Glomerular endothelial cell (primary cell): Measurements from ENCODE around the gene TSACC. TPM values are rescaled to one million over a fixed set of nuclear protein-coding genes. Genes with fewer than 3 reads are reported as not detected.
A peak's percentile ranks its signal among the peaks of the same experiment; 100 is the strongest.
"Not testable (repeated sequence)": the region's sequence is repeated elsewhere in the genome, so short reads cannot be mapped to it uniquely, and the experiment has no call there.

ENCODE experiments used
- DNase-seq: peaks from one replicate; pipeline ENCODE4 v3.0.0-alpha.2; 2011; ENCODE audit warnings: low read depth, low spot score; ENCODE audit errors: extremely low read depth
- total RNA-seq: library from RNA; depleted of rRNA; stranded (reverse); fragments of >200 nt; gene quantifications from 2 replicates; pipeline ENCODE4 v1.2.3, GENCODE V29; 2015

Gene TSACC
- total RNA-seq, result not detected in 2 replicates

GRCh38 chr1:156338180-156338976 lies at the start of gene TSACC, which contains the start of gene CCT3:
TSS of gene TSACC (plus strand) at chr1:156338526. CDS start at chr1:156339758, 1,232 bp downstream.
TSS of gene CCT3 (minus strand) at chr1:156338292. CDS start at chr1:156338184, 108 bp downstream.
- DNase-seq, result peak; percentile 99

GRCh38 chr1:156289857-156290256 lies 48.5 kb upstream of the TSACC start:
- no peak for DNase-seq

DNA sequence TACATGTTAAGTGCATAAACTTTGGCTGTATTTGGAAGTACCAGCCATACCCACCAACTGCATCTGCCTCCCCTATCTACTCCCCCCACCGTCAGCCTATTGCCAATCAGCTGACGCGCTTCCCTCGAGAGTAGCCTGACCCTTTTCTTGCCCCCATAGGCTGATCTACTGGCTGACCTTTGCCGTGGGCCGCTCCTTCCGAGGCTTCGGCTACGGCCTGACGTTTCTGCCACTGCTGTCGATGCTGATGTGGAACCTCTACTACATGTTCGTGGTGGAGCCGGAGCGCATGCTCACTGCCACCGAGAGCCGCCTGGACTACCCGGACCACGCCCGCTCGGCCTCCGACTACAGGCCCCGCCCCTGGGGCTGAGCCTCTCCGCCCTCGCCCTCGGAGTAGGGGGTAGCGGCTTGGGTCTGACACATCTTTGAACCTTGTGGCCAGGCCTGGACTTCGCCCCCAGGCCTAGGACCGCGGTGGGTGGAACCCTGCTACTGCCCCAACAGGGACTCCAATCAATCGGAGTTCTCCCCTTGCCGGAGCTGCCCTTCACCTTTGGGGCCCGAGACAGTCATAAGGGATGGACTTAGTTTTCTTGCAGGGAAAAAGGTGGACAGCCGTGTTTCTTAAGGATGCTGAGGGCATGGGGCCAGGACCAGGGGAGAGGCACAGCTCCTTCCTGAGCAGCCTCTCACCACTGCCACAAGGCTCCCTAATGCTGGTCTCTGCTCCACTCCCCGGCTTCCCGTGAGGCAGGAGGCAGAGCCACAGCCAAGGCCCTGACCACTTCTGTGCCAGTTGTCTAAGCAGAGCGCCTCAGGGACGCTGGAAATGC lies 46.9 kb upstream of the TSACC start:
- no peak for DNase-seq

DNA sequence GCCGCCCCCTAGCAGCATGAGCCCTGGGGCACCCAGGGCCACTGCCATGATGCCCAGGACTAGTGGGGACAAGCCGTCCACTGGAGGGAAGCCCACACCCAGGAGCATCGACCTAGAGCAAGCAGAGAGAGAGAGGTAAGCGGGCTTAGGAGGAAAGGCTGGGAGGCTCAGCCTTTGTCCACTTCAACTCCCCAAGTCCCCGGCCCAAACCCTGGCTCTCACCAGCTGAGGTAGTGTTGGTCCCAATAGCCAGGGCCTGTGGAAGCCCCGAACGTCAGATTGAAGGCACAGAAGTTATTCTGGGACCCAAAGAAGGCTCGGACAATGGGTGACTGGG lies 45.3 kb upstream of the TSACC start:
- DNase-seq, result no peak

DNA sequence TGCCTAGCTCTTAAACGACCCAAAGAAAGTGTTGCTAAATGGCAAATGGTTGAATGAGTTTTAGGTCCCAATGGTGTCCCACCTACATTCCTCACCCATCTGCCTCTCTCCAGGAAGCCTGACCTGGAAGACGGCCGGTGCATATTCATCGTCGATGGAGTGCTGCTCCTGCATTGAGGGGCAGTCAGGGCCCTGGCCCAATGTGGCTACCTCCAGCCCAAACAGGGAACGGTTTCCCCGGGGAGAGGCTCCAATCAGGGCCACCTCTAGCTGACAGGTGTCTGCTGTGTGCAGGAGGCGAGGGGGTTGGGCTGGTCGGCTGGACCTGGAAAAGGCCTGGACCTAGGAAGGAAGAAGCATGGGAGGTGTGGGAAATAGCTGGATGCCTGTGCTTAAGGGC lies 44.4 kb upstream of the TSACC start:
- DNase-seq, result no peak

DNA sequence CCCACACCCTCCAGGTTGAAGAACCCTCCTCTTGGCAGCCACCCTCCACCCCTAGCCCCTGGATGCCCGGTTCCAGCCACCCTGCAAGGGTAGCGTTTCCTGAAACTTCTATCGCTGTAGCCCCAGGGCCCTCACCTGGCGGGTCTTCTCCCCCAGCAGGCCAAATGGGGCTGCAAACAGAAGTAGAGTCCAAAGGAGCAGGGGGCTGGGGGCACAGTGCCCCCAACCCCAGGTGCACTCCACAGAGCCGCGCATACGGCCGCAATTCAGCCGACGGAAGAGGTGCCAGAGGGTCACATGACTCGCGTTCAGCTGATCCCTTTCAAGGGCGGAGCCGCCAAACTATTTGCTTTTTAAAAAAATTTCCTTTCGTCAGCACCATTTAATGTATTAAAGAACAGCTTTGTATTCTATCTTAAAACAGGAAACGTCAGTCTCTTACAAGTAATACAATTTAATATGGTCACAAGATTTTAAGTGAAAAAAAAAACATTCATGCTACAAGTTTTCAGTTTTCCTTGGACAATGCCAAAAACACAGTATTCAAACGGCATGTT lies 42.9 kb upstream of the TSACC start, which contains the start of gene GLMP:
Gene GLMP, minus strand, starts transcription at position 289 of the 557 bp plus-strand sequence. Its CDS starts 34 bp downstream, at position 255.
- DNase-seq, result no peak

DNA sequence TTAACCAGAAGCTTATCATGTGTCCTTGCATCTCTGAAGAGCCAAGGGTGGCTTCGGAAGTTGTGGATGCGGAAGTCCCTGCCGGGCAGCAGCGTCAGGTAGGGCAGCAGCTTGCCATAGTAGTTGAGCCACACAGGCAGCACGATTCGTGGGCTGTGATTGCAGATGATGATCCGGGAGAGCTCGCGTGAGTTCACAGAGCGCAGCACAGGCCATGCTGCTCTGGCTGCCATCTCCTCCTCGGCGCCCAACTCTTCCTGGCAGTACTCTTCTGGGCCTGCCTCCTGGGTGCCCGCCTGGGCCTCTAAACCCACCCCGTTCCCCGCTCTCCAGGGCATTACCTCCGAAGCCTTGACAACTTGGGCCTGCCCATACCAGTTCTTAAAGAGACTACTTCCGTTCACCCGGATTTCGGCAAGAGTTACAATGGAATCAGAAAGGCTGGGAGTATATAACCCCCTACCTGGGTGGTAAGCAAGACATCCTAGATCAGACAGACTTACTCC lies 39.4 kb upstream of the TSACC start, which contains the start of gene VHLL:
Gene VHLL, minus strand, starts transcription at position 456 of the 506 bp plus-strand sequence. Its CDS starts 118 bp downstream, at position 338.
- DNase-seq, result no peak

DNA sequence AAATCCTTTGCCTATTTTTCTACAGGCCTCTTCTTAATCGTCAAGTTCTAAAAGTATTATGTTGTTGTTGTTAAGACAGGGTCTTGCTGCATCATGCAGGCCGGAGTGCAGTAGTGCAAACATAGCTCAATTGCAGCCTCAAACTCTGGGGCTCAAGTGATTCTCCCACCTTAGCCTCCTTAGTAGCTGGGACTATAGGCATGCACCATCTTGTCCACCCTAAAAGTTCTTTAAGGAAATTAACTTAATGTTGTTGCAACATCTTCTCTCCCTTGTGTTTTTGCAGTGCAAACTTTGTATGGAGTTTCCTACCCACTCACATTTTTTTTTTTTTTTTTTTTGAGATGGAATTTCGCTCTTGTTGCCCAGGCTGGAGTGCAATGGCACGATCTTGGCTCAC lies 35.1 kb upstream of the TSACC start:
- DNase-seq, result no peak

- DNase-seq, result no peak
These were observed 33.1 kb upstream of the TSACC start for GRCh38 chr1:156305215-156305614.

GRCh38 chr1:156308078-156308477 lies 30.2 kb upstream of the TSACC start:
- no peak for DNase-seq

GRCh38 chr1:156310962-156311361 lies 27.4 kb upstream of the TSACC start:
- DNase-seq, result no peak

- no peak for DNase-seq
These were observed 21.4 kb upstream of the TSACC start for GRCh38 chr1:156316909-156317308.

- DNase-seq, result no peak
These were observed 18.7 kb upstream of the TSACC start for GRCh38 chr1:156319664-156320063.

DNA sequence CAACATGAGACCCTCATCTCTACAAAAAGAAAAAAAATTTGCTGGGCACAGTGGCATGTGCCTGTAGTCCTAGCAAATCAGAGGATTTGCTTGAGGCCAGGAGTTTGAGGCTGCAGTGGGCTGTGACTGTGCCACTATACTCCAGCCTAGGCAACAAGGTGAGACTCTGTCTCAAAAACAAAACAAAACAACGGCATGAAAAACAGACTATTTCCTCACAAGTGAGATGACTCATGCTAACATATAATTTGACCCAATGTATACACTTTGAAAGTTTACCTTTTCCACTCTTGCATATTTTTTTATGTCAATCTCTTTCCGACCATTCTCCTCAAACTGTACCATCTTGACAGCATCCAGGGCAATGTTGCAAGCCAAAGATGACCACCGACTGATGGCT lies 17.8 kb upstream of the TSACC start:
- no peak for DNase-seq

- not testable (repeated sequence) for DNase-seq
These were observed 15.1 kb upstream of the TSACC start for GRCh38 chr1:156323179-156323578.

- DNase-seq, result no peak
These were observed 2.1 kb upstream of the TSACC start for GRCh38 chr1:156336242-156336641.

DNA sequence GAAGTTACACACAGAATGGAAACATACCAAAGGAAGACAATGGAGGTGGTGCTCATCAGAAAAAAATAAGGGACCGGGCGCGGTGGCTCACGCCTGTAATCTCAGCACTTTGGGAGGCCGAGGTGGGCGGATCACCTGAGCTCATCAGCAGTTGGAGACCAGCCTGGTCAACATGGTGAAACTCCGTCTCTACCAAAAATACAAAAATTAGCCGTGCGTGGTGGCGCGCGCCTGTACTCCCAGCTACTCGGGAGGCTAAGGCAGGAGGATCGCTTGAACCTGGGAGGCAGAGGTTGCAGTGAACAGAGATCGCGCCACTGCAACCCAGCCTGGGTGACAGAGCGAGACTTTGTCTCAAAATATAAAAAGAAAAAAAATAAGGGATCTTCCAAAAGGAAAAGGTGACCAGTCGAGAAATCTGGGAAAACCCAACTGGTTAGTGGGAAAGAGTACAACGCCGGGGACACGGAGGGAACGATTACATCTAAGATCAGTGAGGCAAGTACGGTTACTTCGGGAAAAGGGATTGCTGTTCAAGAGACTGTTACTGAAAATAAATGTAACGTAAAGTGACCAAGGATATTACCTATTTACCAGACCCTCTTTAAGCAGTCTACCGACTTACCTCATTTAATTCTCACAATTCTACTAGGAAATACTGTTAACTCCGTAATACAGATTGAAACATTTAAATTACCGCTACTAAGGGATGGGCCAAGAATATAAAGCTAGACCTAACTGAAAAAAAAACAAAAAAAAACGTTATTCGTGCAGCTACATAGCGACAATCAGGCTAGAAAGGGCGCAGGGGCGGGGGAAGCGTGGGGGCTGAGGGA lies 1.1 kb upstream of the TSACC start:
- no peak for DNase-seq

DNA sequence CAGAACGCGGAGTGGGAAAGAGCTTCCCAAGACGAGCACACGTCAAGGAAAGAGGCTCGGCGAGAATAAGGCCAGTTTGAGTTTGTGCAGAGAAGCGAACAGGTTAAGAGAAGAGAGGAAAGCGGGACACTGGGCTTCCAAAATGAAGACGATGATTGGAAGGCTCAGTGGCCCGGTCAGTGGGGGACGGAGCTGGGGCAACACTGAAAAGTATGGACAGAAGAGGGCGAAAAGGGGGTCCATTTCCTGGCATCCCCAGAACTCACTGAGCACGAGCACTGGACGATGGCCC lies 492 bp upstream of the TSACC start:
- DNase-seq, result no peak

DNA sequence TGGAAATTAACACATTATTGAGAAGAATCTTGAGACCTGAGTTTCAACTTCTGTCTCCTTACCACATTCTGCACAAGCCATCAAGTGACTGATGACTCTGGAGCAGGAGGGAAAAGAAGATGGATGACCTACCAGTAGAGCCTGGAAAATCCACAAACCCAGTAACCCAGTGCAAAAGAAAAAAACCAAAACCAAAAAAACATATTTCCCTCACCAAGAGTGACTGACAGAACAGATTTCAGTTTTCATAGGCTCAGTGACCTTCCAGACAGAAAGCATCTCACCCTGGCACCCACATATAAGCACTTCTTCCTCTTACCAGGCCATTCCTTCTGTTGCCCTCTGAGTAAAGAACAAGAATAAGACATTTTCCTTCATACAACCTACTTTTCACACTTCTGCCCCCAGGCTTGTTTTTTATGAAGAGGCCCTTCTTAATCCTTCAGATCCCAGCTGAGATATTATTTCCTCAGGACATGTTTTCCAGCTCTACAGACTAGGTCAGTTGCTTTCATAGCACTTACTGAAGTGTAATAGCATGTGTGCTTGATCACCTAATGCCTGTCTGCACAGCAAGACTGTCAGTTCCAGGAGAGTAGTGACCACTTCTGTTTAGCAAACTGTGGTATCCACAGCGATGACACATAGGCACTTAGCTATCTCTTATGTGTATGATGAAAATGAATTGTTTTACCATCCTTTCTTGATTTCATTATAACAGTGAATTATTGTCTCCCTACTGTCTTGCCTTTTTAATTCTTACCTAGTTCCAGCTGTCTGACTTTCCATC lies 4.0 kb downstream of the TSACC start:
- no peak for DNase-seq

DNA sequence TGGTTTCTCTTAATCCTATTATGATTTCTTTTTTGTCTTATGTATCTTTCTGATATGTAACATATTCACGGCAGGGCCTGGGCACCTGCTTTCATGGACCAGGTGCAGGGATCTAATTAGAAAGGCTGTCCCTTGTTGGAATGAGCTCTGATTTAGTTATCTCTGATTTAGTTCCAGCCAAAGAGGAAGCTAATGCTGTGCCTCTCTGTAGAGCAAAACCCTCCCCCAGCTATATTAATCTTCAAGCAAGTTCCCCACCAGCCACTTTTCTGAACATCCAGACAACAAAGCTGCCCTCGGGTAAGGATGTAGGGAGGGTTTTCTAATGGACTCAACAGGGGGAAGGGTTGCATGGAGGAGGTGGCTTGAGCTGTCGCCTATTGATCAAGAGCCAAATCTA lies 6.1 kb downstream of the TSACC start:
- DNase-seq, result no peak
